Neural cell (in vitro differentiated cells): ENCODE measurements around the gene KLRC2. TPM values are rescaled to one million over a fixed set of nuclear protein-coding genes. Genes with fewer than 3 reads are reported as not detected.

Experiments used
- H2AFZ ChIP-seq: fragments of 200-600, 300-800 bp; sonication (generic), shearing (Covaris generic); 2 replicates; pipeline ENCODE4 v1.6.0; 2014; ENCODE audit warnings: low read depth, mild to moderate bottlenecking, antibody characterized with exemption, low read length, moderate library complexity
- H3F3A ChIP-seq: fragments of 200-600 bp; shearing (Covaris generic); 2 replicates; pipeline ENCODE4 v1.6.1; 2016; ENCODE audit warnings: mild to moderate bottlenecking, moderate library complexity, mixed read lengths, antibody characterized with exemption, low read length; ENCODE audit not compliant: insufficient read depth, poor library complexity, severe bottlenecking
- H3K27ac ChIP-seq: fragments of 200-600, 300-800 bp; sonication (generic), shearing (Covaris generic); 2 replicates; pipeline ENCODE4 v1.5.1; 2014; ENCODE audit warnings: mild to moderate bottlenecking, low read length, moderate library complexity
- H3K27me3 ChIP-seq: fragments of 300-800, 200-600 bp; sonication (generic), shearing (Covaris generic); 2 replicates; pipeline ENCODE4 v1.6.0; 2014; ENCODE audit warnings: mild to moderate bottlenecking, low read depth, low read length, moderate library complexity; ENCODE audit not compliant: insufficient read depth
- H3K36me3 ChIP-seq: fragments of 300-800, 200-600 bp; sonication (generic), shearing (Covaris generic); 2 replicates; pipeline ENCODE4 v1.5.1; 2014; ENCODE audit warnings: mild to moderate bottlenecking, antibody characterized with exemption, low read length, moderate library complexity; ENCODE audit not compliant: insufficient read depth
- H3K4me2 ChIP-seq: fragments of 300-800, 200-600 bp; sonication (generic), shearing (Covaris generic); 2 replicates; pipeline ENCODE4 v1.6.0; 2014; ENCODE audit warnings: mild to moderate bottlenecking, low read length
- H3K4me3 ChIP-seq: fragments of 300-800, 200-600 bp; sonication (generic), shearing (Covaris generic); 2 replicates; pipeline ENCODE4 v1.5.1; 2014; ENCODE audit warnings: mild to moderate bottlenecking, low read length, moderate library complexity
- H3K79me2 ChIP-seq: fragments of 200-600 bp; shearing (Covaris generic); replicated peaks from 2 replicates; pipeline ENCODE4 v1.6.0; 2014; ENCODE audit warnings: mild to moderate bottlenecking, low read length, moderate library complexity; ENCODE audit not compliant: insufficient read depth
- H3K9ac ChIP-seq: fragments of 300-800, 200-600 bp; sonication (generic), shearing (Covaris generic); 2 replicates; pipeline ENCODE4 v1.6.1; 2016; ENCODE audit warnings: mild to moderate bottlenecking, low read length, mixed read lengths
- H3K9me2 ChIP-seq: fragments of 200-600 bp; shearing (Covaris generic); 2 replicates; pipeline ENCODE4 v1.6.1; 2016; ENCODE audit warnings: mild to moderate bottlenecking, low read length, mixed read lengths; ENCODE audit not compliant: insufficient read depth
- H3K9me3 ChIP-seq: fragments of 200-600, 300-800 bp; sonication (generic), shearing (Covaris generic); 2 replicates; pipeline ENCODE4 v1.6.1; 2016; ENCODE audit warnings: mild to moderate bottlenecking, mixed run types, low read length, moderate library complexity, mixed read lengths
- H4K20me1 ChIP-seq: fragments of 200-600 bp; shearing (Covaris generic); 2 replicates; pipeline ENCODE4 v1.6.1; 2016; ENCODE audit warnings: mild to moderate bottlenecking, mixed run types; ENCODE audit not compliant: insufficient read depth
- EP300 ChIP-seq: fragments of 450-650 bp; conservative IDR thresholded peaks from 2 replicates; pipeline ENCODE4 v1.6.1; 2014; ENCODE audit warnings: antibody characterized with exemption, mild to moderate bottlenecking, moderate library complexity; ENCODE audit not compliant: poor library complexity, severe bottlenecking
- MXI1 ChIP-seq: fragments of 450-650 bp; conservative IDR thresholded peaks from 2 replicates; pipeline ENCODE4 v1.6.1; 2014; ENCODE audit warnings: antibody characterized with exemption, mild to moderate bottlenecking; ENCODE audit not compliant: poor library complexity, severe bottlenecking
- POLR2AphosphoS5 ChIP-seq: IDR thresholded peaks from 2 replicates; pipeline ENCODE4 v1.6.1; 2012
- RAD21 ChIP-seq: fragments of 450-650 bp; conservative IDR thresholded peaks from 2 replicates; pipeline ENCODE4 v1.6.1; 2014; ENCODE audit warnings: antibody characterized with exemption, mild to moderate bottlenecking, moderate library complexity
- SMC3 ChIP-seq: fragments of 450-650 bp; conservative IDR thresholded peaks from 2 replicates; pipeline ENCODE4 v1.6.1; 2014; ENCODE audit warnings: antibody characterized with exemption, mild to moderate bottlenecking, moderate library complexity; ENCODE audit not compliant: poor library complexity
- TAF1 ChIP-seq: IDR thresholded peaks from 2 replicates; pipeline ENCODE4 v1.6.1; 2012; ENCODE audit warnings: low read depth
- polyA plus RNA-seq: library from polyadenylated mRNA; depleted of rRNA; stranded (reverse); fragments of >200 nt; gene quantifications from 2 replicates; pipeline ENCODE4 v1.2.3, GENCODE V29; 2014
- TF ChIP-seq, protein P1 (sequence below): IDR thresholded peaks from 2 replicates; pipeline ENCODE4 v1.6.1; 2012; ENCODE audit warnings: borderline replicate concordance
- TF ChIP-seq, protein P2 (sequence below): fragments of 450-650 bp; IDR thresholded peaks from 2 replicates; pipeline ENCODE4 v1.5.1; 2014; ENCODE audit warnings: antibody characterized with exemption, mild to moderate bottlenecking, moderate library complexity; ENCODE audit not compliant: poor library complexity, severe bottlenecking

The KLRC2 gene
- polyA plus RNA-seq, 1 donor from 2014 or later = 3.7 TPM

DNA sequence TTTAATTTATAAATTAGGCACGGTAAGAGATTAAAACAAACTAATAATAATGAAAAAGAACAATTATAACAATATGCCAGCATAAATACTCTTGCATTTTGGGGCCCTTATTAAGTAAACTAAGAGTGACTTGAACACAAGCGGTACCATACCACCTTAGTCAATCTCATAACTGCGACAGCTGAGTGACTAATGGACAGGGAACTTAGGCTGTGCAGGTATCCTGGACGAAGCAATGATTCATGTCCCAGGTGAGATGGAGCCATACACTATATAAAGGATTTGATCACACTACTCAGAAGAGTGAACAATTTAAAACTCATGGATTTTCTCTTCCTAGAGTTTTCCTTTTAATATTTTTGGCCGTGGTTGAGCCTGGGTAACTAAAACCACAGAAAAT lies 30.5 kb downstream of the KLRC2 start:
- Histone ChIP-seq H3K4me3 (no peak overlapping the region), H3K9ac (no peak overlapping the region), H3K79me2 (no peaks in the 10 kb centered on the region), H3K9me3 (peaks cover under 1% of the 10 kb centered on the region), H3K9me2 (no peaks in the 10 kb centered on the region), H3F3A (no peaks in the 10 kb centered on the region), H3K27me3 (no peaks in the 10 kb centered on the region), H2AFZ (no peak overlapping the region), H3K27ac (no peak overlapping the region), H3K36me3 (no peaks in the 10 kb centered on the region), H3K4me2 (no peak overlapping the region), H4K20me1 (no peaks in the 10 kb centered on the region)
- TF ChIP-seq, protein P1, sequence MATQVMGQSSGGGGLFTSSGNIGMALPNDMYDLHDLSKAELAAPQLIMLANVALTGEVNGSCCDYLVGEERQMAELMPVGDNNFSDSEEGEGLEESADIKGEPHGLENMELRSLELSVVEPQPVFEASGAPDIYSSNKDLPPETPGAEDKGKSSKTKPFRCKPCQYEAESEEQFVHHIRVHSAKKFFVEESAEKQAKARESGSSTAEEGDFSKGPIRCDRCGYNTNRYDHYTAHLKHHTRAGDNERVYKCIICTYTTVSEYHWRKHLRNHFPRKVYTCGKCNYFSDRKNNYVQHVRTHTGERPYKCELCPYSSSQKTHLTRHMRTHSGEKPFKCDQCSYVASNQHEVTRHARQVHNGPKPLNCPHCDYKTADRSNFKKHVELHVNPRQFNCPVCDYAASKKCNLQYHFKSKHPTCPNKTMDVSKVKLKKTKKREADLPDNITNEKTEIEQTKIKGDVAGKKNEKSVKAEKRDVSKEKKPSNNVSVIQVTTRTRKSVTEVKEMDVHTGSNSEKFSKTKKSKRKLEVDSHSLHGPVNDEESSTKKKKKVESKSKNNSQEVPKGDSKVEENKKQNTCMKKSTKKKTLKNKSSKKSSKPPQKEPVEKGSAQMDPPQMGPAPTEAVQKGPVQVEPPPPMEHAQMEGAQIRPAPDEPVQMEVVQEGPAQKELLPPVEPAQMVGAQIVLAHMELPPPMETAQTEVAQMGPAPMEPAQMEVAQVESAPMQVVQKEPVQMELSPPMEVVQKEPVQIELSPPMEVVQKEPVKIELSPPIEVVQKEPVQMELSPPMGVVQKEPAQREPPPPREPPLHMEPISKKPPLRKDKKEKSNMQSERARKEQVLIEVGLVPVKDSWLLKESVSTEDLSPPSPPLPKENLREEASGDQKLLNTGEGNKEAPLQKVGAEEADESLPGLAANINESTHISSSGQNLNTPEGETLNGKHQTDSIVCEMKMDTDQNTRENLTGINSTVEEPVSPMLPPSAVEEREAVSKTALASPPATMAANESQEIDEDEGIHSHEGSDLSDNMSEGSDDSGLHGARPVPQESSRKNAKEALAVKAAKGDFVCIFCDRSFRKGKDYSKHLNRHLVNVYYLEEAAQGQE = no peak
- no peak for TF ChIP-seq TAF1
- no peak for TF ChIP-seq POLR2AphosphoS5
- no peak for TF ChIP-seq EP300
- TF ChIP-seq RAD21 = no peak

DNA sequence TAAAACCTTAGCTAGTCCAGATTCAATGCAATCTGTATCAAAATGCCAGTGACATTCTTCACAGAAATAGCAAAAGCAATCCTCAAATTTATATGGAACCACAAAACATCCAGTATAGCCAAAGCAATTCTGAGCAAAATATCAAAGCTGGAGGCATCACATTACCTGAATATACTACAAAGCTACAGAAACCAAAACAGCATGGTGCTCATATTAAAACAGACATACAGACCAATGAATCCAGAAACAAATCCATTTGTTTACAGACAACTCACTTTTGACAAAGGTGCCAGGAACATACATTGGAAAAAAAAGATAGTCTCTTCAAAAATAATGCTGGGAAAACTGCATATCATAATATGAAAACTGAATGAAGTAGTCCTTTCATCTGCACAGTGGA lies 31.0 kb downstream of the KLRC2 start:
- peaks cover 2% of the 10 kb centered on the region for H3K9me3 ChIP-seq
- no peak overlapping the region for H3K4me3 ChIP-seq
- H3F3A ChIP-seq = no peaks in the 10 kb centered on the region
- no peaks in the 10 kb centered on the region for H3K36me3 ChIP-seq
- no peak for TF ChIP-seq EP300
- no peak for TF ChIP-seq SMC3
- TF ChIP-seq, protein P2, sequence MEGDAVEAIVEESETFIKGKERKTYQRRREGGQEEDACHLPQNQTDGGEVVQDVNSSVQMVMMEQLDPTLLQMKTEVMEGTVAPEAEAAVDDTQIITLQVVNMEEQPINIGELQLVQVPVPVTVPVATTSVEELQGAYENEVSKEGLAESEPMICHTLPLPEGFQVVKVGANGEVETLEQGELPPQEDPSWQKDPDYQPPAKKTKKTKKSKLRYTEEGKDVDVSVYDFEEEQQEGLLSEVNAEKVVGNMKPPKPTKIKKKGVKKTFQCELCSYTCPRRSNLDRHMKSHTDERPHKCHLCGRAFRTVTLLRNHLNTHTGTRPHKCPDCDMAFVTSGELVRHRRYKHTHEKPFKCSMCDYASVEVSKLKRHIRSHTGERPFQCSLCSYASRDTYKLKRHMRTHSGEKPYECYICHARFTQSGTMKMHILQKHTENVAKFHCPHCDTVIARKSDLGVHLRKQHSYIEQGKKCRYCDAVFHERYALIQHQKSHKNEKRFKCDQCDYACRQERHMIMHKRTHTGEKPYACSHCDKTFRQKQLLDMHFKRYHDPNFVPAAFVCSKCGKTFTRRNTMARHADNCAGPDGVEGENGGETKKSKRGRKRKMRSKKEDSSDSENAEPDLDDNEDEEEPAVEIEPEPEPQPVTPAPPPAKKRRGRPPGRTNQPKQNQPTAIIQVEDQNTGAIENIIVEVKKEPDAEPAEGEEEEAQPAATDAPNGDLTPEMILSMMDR = no peak
- TF ChIP-seq, protein P1 = no peak
- no peak for TF ChIP-seq MXI1
- TF ChIP-seq POLR2AphosphoS5 = no peak
- H4K20me1 ChIP-seq = no peaks in the 10 kb centered on the region
- no peak overlapping the region for H2AFZ ChIP-seq
- no peaks in the 10 kb centered on the region for H3K9me2 ChIP-seq
- no peak overlapping the region for H3K9ac ChIP-seq
- H3K27ac ChIP-seq = no peak overlapping the region
- no peak overlapping the region for H3K4me2 ChIP-seq
- no peaks in the 10 kb centered on the region for H3K27me3 ChIP-seq
- H3K79me2 ChIP-seq = no peaks in the 10 kb centered on the region
